Epithelial cell of proximal tubule (primary cell): ENCODE measurements around the gene MLN. TPM values are rescaled to one million over a fixed set of nuclear protein-coding genes. Genes with fewer than 3 reads are reported as not detected.
A peak's percentile ranks its signal among the peaks of the same experiment; 100 is the strongest.

Source experiments
- DNase-seq: peaks from one replicate; pipeline ENCODE4 v3.0.0-alpha.2; 2011; ENCODE audit warnings: low read depth
- H3K4me3 ChIP-seq: 2 replicates; pipeline ENCODE4 v1.5.1; 2011; ENCODE audit warnings: low read depth, mild to moderate bottlenecking, low read length
- CTCF ChIP-seq: conservative IDR thresholded peaks from 2 replicates; pipeline ENCODE4 v1.5.1; 2012; ENCODE audit warnings: low read depth, mild to moderate bottlenecking, low read length
- total RNA-seq: library from RNA; depleted of rRNA; stranded (reverse); fragments of >200 nt; gene quantifications from 2 replicates; pipeline ENCODE4 v1.2.3, GENCODE V29; 2015

Gene MLN
- total RNA-seq, 1 donor from 2014 or later, result not detected

GRCh38 chr6:33828452-33828763 lies 24.6 kb upstream of the MLN start:
- no peak for DNase-seq
- H3K4me3 ChIP-seq, result no peak overlapping the region
- no peak for TF ChIP-seq CTCF

- DNase-seq, result no peak
- H3K4me3 ChIP-seq, result no peak overlapping the region
- TF ChIP-seq CTCF, result no peak
Observed at GRCh38 chr6:33827546-33828451, 24.0 kb upstream of the MLN start.

- H3K4me3 ChIP-seq, result no peak overlapping the region
- TF ChIP-seq CTCF, result no peak
- DNase-seq, result no peak
Observed at GRCh38 chr6:33826537-33826936, 22.7 kb upstream of the MLN start.

- DNase-seq, result no peak
- H3K4me3 ChIP-seq, result peak overlapping the region; percentile 63
- TF ChIP-seq CTCF, result no peak
Observed at GRCh38 chr6:33824461-33825154, 20.8 kb upstream of the MLN start.

GRCh38 chr6:33823806-33824205 lies 20.0 kb upstream of the MLN start:
- TF ChIP-seq CTCF, result no peak
- no peak overlapping the region for H3K4me3 ChIP-seq
- no peak for DNase-seq

- peak; percentile 26 for TF ChIP-seq CTCF
- no peak for DNase-seq
- H3K4me3 ChIP-seq, result no peak overlapping the region
Observed at GRCh38 chr6:33822575-33823395, 19.0 kb upstream of the MLN start.
